ENCODE data around the gene TRAF3IP1.
A peak's percentile ranks its signal among the peaks of the same experiment; 100 is the strongest.

TRAF3IP1 gene

DNA sequence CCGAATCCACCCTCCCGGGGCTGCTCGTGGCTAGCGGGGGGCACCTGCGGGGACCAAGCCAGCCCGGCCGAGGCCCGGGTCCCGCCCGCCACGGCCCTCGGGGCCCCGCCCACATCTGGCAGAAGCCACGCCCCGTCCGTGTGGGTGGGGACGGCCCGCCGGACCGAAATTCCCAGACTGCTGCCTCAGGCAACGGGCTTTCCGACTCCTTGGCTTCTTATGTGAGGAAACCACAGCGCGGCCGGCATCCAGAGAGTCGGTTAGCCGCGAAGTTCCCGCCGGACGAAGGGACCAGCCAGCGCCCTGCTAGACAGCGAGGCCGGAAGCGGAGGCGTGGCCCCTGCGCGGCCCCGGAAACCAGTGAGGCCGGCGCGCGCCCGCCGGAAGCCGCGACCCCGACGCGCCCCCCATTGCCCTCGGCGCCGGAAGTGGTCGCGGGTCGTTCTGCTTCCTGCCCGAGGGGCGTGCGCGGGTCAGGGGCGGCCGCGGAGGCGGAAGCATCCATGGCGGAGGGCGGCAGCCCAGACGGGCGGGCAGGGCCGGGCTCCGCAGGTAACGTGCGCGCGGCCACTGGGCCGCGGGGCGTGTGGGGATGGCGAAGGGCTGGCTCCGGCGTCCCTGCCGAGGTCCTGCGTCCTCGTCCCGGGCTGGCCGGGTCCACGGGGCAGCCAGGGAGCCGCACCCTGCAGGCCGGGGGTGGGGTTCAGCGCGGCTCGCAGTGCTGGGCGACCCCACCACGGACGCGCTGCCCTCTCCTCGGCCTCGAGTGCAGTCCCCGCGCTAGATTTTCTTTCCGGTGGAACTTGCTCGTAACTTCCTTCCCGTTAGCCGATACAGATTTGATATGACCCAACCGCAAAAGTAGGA, 106.5 kb downstream of the TRAF3IP1 start, which contains the start of gene ASB1:
Gene ASB1, plus strand, starts transcription at position 360 of the 867 bp plus-strand sequence. Its CDS starts 144 bp downstream, at position 504.
- Histone ChIP-seq H3K4me2 (ENCODE audit: low read length) (peak within 1 kb of the TSS; percentile 98), H3K9me3 (ENCODE audit: insufficient read depth, low read length) (no peaks in the 10 kb centered on the region), H3K27me3 (ENCODE audit: low read depth, low read length) (no peaks in the 10 kb centered on the region), H4K20me1 (ENCODE audit: insufficient read depth, low read length) (no peaks in the 10 kb centered on the region; the same call in 1 of the 2 replicates), H3K27ac (ENCODE audit: low read length) (peak within 1 kb of the TSS; percentile 76), H3K4me3 (ENCODE audit: low read length) (peak within 1 kb of the TSS; percentile 97), H3K4me1 (ENCODE audit: low read length) (peaks cover 9% of the 10 kb centered on the region; the same call in 1 of the 2 replicates), H3K36me3 (replicated peaks; ENCODE audit: low read depth, low read length) (peaks cover 8% of the 10 kb centered on the region), H2AFZ (ENCODE audit: low read depth, low read length) (peak within 1 kb of the TSS; percentile 70), H3K79me2 (ENCODE audit: low read length) (peaks cover 48% of the 10 kb centered on the region), H3K9ac (ENCODE audit: low read length) (peak within 1 kb of the TSS; percentile 92)
- TF ChIP-seq, protein P1, sequence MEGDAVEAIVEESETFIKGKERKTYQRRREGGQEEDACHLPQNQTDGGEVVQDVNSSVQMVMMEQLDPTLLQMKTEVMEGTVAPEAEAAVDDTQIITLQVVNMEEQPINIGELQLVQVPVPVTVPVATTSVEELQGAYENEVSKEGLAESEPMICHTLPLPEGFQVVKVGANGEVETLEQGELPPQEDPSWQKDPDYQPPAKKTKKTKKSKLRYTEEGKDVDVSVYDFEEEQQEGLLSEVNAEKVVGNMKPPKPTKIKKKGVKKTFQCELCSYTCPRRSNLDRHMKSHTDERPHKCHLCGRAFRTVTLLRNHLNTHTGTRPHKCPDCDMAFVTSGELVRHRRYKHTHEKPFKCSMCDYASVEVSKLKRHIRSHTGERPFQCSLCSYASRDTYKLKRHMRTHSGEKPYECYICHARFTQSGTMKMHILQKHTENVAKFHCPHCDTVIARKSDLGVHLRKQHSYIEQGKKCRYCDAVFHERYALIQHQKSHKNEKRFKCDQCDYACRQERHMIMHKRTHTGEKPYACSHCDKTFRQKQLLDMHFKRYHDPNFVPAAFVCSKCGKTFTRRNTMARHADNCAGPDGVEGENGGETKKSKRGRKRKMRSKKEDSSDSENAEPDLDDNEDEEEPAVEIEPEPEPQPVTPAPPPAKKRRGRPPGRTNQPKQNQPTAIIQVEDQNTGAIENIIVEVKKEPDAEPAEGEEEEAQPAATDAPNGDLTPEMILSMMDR (IDR thresholded peaks at IDR 0.05; ENCODE audit: low read depth, low read length): no peak
- TF ChIP-seq EZH2phosphoT487 (IDR thresholded peaks at IDR 0.05; ENCODE audit: low read depth): no peak

DNA sequence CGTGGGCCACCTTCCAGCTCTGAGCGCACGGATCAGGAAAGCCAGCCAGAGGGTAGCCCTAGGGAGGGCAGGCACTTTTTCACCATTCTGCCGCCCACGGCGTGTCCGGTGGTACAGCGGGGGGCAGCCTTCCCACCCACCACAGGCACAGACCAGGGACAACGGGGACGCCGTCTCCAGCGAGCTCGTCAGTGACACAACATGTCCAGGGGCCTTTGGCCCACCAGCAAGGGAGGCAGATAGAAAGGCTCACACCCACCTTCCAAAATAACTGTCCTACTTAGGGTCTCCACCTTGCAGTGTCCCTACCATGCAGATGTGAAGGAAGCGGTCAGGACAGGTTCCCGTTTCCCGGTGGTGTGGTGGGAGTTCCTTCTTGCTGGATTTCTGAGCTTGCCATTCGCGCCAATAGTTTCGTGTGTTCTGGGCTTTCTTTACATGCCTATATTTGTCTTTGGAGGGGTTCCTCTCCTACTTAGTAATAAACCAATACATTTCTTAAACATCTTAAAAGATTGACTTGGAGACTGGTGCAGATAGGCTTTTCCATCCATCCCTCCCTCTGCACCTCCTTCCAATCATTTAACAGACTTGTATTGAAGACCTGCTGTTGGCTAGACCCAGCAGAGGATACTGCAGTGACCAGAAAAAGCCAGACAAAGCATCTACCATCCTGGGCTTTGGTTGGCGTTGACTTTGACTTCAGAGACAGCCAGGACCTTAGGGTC, 107.3 kb downstream of the TRAF3IP1 start:
- H3K36me3 ChIP-seq (replicated peaks; ENCODE audit: low read depth, low read length): peaks cover 8% of the 10 kb centered on the region
- H3K4me1 ChIP-seq (ENCODE audit: low read length): peaks cover 9% of the 10 kb centered on the region; the same call in 1 of the 2 replicates
- peak overlapping the region; percentile 86 for H3K4me2 ChIP-seq (ENCODE audit: low read length)
- H3K27ac ChIP-seq (ENCODE audit: low read length): peak overlapping the region; percentile 76
- H2AFZ ChIP-seq (ENCODE audit: low read depth, low read length): peak overlapping the region; percentile 70; the same call in 1 of the 2 replicates
- peaks cover 3% of the 10 kb centered on the region; the same call in 1 of the 2 replicates for H4K20me1 ChIP-seq (ENCODE audit: insufficient read depth, low read length)
- peak overlapping the region; percentile 92 for H3K9ac ChIP-seq (ENCODE audit: low read length)
- no peak for TF ChIP-seq EZH2phosphoT487 (IDR thresholded peaks at IDR 0.05; ENCODE audit: low read depth)
- TF ChIP-seq, protein P1 (IDR thresholded peaks at IDR 0.05; ENCODE audit: low read depth, low read length): no peak
- peak overlapping the region; percentile 97 for H3K4me3 ChIP-seq (ENCODE audit: low read length)
- H3K27me3 ChIP-seq (ENCODE audit: low read depth, low read length): no peaks in the 10 kb centered on the region
- peaks cover 55% of the 10 kb centered on the region for H3K79me2 ChIP-seq (ENCODE audit: low read length)
- no peaks in the 10 kb centered on the region for H3K9me3 ChIP-seq (ENCODE audit: insufficient read depth, low read length)

DNA sequence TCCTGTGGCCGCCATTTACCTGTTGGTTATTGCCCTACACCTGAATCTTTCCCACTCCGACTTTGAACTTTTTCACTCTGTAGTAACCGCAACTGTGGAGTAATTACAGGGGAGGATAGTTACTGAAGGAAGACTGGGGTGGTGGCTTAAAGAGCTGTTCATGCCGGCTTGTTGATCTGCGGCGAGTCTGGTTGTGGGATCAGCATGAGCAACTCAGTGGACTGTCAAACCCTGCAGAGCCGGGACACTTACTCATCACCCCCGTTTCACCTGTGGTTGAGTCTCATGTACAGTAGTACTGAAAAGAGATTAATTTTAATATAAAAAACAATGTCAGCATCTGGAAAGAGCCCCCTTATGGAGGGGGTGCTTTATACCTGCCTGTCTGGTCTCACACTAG, 108.5 kb downstream of the TRAF3IP1 start:
- TF ChIP-seq, protein P1 (IDR thresholded peaks at IDR 0.05; ENCODE audit: low read depth, low read length): no peak
- no peak for TF ChIP-seq EZH2phosphoT487 (IDR thresholded peaks at IDR 0.05; ENCODE audit: low read depth)
- no peak overlapping the region for H2AFZ ChIP-seq (ENCODE audit: low read depth, low read length)
- H3K79me2 ChIP-seq (ENCODE audit: low read length): peaks cover 63% of the 10 kb centered on the region
- H3K9me3 ChIP-seq (ENCODE audit: insufficient read depth, low read length): no peaks in the 10 kb centered on the region
- no peak overlapping the region for H3K4me2 ChIP-seq (ENCODE audit: low read length)
- peaks cover 9% of the 10 kb centered on the region; the same call in 1 of the 2 replicates for H3K4me1 ChIP-seq (ENCODE audit: low read length)
- H3K4me3 ChIP-seq (ENCODE audit: low read length): no peak overlapping the region
- peaks cover 3% of the 10 kb centered on the region; the same call in 1 of the 2 replicates for H4K20me1 ChIP-seq (ENCODE audit: insufficient read depth, low read length)
- H3K36me3 ChIP-seq (replicated peaks; ENCODE audit: low read depth, low read length): peaks cover 10% of the 10 kb centered on the region
- no peak overlapping the region for H3K9ac ChIP-seq (ENCODE audit: low read length)
- no peaks in the 10 kb centered on the region for H3K27me3 ChIP-seq (ENCODE audit: low read depth, low read length)
- no peak overlapping the region for H3K27ac ChIP-seq (ENCODE audit: low read length)

Data from OCI-LY3 (cell line).